ENCODE data around the gene PODXL.

- TF ChIP-seq POLR2A (IDR thresholded peaks at IDR 0.05) (no peak), CTCF (IDR thresholded peaks at IDR 0.05 in 4 of 5, conservative IDR thresholded peaks at IDR 0.05 in 1 of 5) (no peak)
Measured at GRCh38 chr7:131544021-131544420, 12.4 kb downstream of the PODXL start.

Data from gastrocnemius medialis (tissue), 4 donors.